GM18502 (cell line): ENCODE data around the gene ANO10.
"Not testable (repeated sequence)": the region's sequence is repeated elsewhere in the genome, so short reads cannot be mapped to it uniquely, and the experiment has no call there.

ENCODE experiments used
- ATAC-seq: cut with Tn5 transposase; IDR thresholded peaks from one replicate; pipeline ENCODE4 v1.9.1; 2021; ENCODE audit warnings: mild to moderate bottlenecking; ENCODE audit not compliant: unreplicated experiment, poor library complexity

ANO10 gene

GRCh38 chr3:43484926-43485488 lies 136.8 kb downstream of the ANO10 start:
- ATAC-seq = no peak

- ATAC-seq = no peak
Observed at GRCh38 chr3:43481375-43481774, 140.4 kb downstream of the ANO10 start.

- ATAC-seq = not testable (repeated sequence)
Observed at GRCh38 chr3:43478839-43479238, 143.0 kb downstream of the ANO10 start.

- no peak for ATAC-seq
Observed at GRCh38 chr3:43478118-43478785, 143.6 kb downstream of the ANO10 start.

- no peak for ATAC-seq
Observed at GRCh38 chr3:43477600-43477999, 144.2 kb downstream of the ANO10 start.

- ATAC-seq = no peak
Observed at GRCh38 chr3:43473737-43474136, 148.1 kb downstream of the ANO10 start.

GRCh38 chr3:43473244-43473643 lies 148.6 kb downstream of the ANO10 start:
- ATAC-seq = no peak

GRCh38 chr3:43468133-43468532 lies 153.7 kb downstream of the ANO10 start:
- no peak for ATAC-seq

GRCh38 chr3:43465109-43465508 lies 156.7 kb downstream of the ANO10 start:
- no peak for ATAC-seq

- not testable (repeated sequence) for ATAC-seq
Observed at GRCh38 chr3:43462566-43462965, 159.2 kb downstream of the ANO10 start.

- ATAC-seq = no peak
Observed at GRCh38 chr3:43461345-43461744, 160.5 kb downstream of the ANO10 start.

- ATAC-seq = not testable (repeated sequence)
Observed at GRCh38 chr3:43457038-43457437, 164.8 kb downstream of the ANO10 start.

- ATAC-seq = no peak
Observed at GRCh38 chr3:43455233-43455632, 166.6 kb downstream of the ANO10 start.

GRCh38 chr3:43453981-43454380 lies 167.8 kb downstream of the ANO10 start:
- ATAC-seq = no peak

- ATAC-seq = no peak
Observed at GRCh38 chr3:43451670-43452254, 170.0 kb downstream of the ANO10 start.

- no peak for ATAC-seq
Observed at GRCh38 chr3:43448098-43448497, 173.7 kb downstream of the ANO10 start.

- no peak for ATAC-seq
Observed at GRCh38 chr3:43445820-43446219, 176.0 kb downstream of the ANO10 start.

- no peak for ATAC-seq
Observed at GRCh38 chr3:43442872-43443395, 178.9 kb downstream of the ANO10 start.

GRCh38 chr3:43436507-43437140 lies 185.2 kb downstream of the ANO10 start:
- no peak for ATAC-seq

- no peak for ATAC-seq
Observed at GRCh38 chr3:43435706-43436105, 186.1 kb downstream of the ANO10 start.

- ATAC-seq = no peak
Observed at GRCh38 chr3:43434431-43434830, 187.4 kb downstream of the ANO10 start.
